ENCODE results near the gene CRELD2.
"Not testable (repeated sequence)": the region's sequence is repeated elsewhere in the genome, so short reads cannot be mapped to it uniquely, and the experiment has no call there.

The CRELD2 gene

DNA sequence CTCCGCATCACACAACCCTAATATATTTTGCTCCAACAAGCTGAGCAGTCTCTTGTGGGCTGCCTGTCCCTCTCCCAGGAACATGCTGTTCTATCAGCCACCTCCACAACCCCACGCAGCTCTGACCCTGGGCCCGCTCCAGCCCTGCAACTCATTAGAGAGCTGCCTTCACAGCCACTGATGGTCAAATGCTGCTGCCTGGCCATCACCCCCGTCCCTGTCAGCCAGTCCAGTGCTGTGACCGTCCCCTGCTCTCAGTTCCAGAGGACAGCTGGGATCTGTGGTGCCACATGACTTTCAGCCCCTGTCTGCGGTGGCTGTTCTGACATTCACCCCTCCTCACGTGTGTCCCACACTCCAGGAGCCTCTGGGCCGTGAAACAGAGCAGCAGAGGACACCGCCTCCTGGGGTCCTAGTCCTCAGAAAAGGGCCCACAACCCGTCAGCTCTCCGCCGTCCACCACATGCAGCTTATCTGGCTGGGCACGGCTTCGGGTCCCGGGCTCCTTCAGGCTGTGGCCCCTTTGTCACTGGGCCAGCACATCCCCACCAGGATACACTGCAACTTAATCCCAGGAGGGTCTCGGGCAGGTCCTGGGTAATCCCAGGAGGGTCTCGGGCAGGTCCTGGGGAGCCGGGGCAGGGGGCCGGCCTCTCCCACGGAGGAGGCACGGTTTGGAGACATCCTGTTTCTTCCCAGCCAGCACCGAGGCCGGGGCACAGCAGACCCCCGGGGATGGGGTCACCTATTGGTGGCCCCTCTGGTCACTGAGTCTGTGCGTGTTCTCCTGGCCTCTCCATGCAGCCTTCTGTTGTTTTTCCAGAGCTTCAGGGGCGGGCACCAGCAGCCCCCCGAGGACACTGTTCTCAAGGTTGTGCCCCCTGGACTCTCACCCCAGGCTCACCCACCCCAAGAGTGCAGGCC lies 15.1 kb downstream of the CRELD2 start:
- DNase-seq: no peak

DNA sequence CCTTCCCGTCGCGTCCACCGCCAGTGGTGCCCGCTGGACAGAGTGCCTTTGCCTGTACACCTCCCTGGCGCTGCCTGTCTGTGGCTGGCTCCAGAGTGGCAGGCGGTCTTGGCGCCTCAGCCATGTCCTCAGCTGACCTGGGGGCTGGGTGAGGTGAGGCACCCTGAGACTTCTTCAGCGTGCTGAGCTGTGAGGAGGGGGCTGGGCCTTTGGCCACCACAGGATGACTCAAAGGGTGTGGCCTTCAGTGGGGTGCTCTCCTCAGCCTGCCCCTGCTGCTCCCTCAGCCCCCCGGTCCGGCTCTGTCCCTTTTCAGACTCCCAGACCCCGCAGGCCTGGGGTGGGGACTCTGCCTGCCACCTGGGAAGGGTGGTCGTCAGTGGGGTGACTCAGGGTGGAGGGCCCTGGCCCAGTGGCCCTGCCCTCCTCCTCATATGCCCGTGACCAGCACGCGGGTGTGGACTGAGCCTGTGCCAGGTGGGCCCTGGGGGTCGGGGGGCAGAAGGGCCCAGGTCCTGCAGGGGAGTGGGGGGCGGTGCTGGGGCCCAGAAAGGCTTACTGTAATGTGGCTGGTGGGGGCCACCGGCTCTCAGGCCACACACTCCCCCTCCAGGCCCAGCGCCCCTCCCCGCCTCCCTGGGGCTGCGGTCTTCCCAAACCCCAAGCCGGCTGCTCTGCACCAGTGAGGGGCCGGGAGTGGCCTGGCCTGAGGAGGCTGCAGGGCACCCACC lies 15.9 kb downstream of the CRELD2 start:
- DNase-seq: peak; percentile 38

DNA sequence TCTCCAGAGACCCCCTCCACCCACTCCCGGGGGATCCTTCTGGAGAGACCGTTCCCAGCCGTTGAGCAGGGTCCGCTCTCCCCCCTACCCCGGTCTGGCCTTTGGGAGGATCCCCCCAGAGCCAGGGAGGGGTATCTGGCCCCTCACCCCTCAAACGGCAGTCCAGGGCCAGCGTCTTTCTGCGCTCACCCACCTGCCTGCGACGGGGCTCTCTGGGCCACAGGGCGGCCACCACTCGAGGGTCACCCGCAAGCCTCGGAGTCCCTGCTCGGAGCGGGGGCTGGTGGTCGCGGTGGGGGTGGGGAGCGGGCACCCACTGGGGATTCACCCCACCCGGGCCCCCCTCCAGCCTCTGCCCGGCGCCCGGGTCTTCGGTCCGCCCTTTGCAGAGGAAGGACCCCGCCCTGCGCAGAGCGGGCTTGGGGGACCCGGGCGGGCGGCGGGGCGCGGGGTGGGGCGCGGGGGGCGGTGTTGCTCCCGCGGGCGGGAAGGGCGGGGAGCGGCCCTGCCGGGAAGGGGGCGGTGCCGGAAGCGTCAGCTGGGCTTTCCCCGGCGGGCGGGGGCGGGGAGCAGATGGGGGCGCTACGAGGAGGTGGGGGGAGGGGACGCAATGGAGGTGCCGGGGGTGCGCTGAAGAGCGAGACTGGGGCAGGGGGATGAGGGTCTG lies 16.6 kb downstream of the CRELD2 start:
- DNase-seq: peak; percentile 83

DNA sequence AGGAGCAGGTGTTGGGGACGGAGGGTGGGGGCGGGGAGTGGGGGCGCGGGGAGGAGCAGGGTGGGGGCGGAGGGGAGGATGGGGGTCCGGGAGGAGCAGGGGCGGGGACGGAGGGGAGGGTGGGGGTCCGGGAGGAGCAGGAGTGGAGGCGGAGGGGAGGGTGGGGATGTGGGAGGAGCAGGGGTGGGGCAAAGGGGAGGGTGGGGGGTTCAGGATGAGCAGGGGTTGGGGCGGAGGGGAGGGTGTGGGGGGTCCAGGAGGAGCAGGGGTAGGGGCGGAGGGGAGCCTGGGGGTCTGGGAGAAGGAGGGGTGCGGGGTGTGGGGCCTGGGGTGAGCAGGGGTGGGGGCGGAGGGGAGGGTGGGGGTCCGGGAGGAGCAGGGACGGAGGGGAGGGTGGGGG lies 17.1 kb downstream of the CRELD2 start:
- DNase-seq: no peak

DNA sequence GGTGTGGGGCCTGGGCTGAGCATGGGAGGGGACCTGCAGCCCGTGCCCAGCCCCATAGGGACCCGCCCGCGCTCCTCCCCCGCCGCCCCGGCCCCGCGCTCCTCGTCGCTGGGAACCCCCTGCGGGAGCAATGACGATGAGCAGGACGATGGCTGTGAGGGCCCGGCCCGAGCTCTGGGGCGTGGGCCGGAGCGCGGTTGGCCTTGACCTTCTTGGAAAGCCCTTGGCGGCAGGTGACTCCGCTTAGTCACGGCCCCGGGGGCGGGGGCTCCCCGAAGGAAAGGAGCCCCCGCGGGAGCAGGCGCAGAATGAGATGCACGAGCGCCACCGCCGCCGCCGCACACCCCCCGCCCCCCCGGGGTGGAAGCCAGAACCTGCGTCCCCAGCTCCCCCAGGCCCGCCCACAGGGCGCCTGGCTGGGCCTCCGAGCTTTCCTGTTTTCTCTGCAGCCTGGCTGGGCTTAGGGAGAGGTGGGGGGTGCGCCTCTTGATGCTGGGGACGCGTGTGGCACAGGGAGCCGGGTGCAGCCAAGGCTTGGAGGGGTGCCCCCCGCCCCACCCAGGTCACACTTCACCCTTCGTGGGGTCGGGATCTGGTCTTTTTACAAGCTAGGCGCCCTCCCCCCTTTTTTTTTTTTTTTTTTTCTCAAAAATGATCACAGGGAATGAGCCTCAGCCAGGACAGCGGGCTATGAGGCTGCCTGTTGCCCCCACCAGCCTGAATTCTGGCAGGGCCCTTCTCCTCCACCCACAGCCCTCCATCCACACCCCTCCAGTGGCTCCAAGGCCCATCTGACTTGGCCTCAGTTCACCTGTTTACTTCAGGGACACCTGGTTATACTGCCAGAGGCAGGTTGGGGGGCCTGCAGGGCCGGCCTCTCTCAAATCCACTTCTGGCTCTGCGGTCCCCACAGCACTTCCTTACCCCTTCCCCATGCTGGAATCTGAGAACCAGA lies 17.9 kb downstream of the CRELD2 start:
- DNase-seq: peak; percentile 91

DNA sequence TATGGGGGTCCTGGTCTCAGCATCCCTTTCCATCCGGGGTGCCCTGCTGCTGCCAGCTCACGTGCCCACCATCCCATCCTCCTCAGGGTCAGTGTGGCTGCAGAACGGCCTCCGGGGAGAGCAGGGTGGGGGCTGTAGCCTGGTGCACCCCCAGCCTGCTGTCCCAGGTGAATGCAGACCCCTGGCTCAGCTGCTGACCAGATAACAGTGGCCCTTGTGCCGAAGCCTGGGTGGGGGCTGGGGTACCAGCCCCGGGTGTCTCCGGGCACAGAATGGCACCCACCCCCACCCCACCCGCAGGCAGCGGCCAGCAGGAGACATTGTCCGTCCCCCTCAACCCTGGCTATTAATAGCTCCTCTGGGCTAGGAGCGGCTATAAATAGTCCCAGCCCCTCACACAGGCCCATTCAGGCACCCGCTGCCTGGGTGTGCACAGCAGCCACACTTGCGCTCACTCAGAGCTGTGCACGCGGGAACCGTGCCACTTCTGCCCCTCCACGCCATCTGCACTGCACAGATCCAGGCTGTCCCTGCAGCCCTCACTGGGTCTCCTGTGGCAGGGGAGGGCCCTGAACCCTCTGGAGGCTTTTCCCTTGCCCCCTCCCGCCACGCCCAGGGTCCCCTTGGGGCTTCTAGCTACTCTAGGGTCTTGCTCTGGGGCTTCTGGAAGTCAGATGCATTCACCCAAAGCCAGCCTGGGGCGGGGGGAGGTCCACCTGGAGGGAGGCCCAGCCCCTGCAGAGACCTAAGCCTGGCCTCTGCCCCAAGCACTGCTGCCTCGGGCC lies 18.7 kb downstream of the CRELD2 start:
- no peak for DNase-seq

DNA sequence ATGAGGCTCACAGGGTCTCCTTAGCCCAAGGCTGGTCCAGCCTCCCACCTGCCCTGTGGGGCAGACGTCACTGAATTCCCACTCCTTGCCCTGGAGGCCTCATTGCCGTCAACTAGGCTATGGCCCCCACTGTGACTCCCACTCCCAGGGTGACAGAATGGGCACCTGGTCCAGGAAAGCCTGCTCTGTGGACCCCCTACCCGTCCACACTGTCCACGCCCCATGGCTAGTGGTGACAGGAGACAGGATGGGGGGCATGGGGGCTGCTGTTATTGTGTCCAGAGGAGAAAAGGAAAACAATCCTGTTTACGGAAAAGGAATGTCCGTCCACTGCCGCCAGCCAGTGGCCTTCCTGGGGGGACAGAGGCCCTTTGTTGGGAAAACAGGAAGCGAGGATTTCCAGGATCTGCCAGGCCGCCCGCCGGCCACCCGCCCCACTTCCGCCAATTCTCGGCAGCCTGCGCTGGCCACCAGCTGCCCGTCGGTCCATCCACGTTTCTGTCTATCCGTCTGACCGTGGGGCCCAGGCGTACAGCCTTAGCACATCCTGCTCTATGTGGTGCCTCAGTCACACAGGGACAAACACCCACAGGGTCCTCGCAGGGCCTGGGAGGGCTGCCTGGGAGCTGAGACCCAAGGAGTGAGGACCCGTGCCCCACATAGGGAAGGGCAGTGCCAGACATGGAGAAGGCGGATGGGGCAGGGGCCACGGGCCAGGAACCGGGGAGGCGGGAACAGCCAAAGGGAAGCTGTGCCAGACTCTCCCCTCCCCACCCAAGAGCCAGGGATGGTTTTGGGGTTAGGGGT lies 19.5 kb downstream of the CRELD2 start:
- no peak for DNase-seq

DNA sequence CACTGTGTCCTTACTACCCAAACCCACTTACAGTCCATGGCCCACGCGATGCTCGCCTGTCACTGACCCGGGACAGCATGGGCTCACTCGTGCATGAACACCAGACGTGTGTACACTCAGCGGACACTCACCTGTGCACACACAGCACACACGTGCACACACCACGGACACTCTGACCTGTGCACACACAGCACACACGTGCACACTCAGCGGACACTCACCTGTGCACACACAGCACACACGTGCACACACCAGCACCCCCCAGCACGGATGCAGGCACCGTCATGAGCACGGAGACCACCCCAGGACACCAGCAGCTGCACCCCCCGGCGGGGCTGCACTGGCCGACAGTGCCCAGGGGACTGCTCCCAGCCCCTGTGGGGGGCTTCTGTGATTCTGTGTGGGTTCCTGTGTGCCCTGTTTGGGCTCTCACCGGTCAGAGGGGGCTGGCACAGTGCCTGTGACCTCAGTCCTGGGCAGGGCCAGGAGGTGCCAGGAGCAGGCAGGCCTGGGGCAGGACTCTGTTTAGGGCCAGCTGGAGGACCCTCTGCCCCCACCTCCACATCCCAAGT lies 20.2 kb downstream of the CRELD2 start:
- no peak for DNase-seq

DNA sequence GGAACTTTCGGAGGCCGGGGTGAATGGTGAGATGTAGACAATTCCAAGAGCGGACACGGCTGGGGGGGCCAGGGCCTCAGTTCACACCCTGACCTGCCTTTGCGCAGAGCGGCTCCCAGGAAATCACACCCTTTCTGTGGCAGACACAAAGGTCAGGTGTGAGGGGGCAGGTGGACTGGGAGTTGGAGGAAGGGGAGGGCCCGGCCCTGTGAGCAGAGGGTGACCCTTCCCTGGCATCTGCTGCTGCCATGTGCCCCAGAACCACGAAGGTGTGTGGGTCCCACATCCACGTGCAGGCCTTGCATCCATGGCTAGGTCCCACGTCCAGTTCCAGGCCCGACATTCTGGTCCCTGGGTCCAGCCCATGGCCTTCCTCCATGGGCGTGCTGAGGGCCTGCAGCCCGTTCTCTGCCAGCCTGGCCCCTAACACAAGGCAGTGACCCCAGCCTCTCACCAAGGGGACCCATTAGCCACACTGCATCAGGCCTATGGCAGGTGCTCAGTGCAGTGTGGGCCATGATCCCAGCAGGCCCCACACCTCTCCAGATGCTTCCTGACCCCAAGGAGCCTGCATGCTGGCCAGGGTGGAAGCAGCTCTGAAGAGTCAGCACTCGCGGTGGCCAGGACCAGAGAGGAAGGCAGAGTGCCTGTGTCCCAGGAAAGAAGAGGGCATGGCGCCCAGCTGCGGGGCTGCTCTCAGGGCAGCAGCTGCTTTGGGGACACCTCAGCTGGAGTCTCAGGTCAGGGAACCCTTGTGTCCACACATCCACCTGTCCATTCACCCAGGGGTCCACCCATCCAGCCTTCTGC lies 23.3 kb downstream of the CRELD2 start:
- DNase-seq: no peak

DNA sequence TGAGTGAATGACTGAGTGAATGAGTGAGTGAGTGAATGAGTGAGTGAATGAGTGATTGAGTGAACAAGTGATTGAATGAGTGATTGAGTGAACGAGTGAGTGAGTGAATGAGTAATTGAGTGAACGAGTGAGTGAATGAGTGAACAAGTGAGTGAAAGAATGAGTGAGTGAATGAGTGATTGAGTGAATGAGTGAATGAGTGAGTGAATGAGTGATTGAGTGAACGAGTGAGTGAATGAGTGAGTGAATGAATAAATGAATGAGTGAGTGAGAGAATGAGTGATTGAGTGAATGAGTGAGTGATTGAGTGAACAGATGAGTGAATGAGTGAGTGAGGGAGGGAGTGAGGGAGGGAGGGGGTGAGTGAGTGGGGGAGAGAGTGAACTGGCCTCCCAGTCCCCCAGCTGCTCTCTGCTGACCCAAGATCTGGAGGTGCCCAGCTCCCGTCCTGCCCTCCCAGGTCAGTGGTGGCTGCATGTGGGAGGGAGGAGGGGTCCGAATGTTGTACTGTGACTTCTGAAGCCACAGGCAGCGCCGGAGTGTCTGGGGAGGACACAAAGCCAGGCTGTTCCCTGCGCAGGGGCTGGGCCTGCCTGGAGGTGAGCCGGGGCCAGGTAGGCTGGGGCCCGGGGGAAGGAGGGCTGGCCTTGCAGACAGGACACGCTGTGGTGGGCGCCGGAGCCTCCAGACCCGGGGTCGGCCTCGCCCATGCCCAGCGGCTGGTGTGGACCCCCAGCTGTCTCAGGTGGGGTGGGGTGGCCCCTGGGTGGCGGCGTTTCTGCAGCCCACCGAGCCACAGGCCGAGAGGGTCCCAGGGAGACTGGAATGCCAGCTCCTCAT lies 24.4 kb downstream of the CRELD2 start:
- no peak for DNase-seq

DNA sequence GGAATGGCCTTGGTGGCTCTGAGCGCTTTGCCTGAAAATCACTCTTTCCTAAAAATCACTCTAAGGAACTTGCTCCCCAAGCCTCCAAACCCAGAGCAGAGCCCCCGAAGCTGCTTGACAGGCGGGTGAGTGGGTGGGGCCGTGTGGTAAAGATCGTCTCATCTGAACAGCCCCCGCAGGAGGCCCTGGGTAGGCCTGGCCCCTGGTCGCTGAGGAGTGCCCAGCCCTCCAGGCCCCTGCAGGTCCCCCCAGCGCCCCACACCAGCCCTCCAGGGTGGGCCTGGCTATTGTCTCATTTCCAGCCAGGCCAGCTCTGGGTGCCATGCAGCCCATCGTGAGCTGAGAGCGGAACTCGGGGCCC lies 25.0 kb downstream of the CRELD2 start:
- DNase-seq: no peak

DNA sequence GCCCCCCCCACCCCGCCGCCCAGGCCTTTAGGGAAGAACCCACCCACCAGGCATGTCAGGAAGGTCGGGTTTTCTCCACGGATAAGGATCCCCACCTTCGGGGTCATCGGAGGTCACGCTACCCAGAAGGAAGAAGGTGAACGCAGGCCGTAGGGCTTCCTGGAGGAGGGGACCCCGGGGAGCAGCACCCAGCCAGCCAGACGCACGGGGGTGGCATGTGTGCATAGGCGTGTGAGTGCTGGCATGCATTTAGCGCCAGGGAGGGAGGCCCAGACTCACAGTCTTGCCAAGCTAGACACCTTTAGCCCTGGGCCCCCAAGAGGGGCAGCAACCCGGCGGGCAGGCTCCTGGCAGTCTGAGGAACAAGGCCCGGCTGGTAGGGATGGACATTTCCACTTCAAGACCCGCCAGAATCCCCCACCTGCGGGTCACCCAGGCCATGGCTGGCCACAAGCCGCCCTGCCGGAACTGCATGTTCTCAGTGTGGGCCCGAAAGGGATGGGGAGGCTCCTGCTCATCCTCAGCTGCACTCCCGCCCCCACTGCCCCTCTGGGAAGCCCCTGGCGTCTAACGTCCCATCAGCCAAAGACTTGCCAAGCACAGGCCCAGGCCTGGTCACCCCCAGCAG lies 25.5 kb downstream of the CRELD2 start:
- no peak for DNase-seq

DNA sequence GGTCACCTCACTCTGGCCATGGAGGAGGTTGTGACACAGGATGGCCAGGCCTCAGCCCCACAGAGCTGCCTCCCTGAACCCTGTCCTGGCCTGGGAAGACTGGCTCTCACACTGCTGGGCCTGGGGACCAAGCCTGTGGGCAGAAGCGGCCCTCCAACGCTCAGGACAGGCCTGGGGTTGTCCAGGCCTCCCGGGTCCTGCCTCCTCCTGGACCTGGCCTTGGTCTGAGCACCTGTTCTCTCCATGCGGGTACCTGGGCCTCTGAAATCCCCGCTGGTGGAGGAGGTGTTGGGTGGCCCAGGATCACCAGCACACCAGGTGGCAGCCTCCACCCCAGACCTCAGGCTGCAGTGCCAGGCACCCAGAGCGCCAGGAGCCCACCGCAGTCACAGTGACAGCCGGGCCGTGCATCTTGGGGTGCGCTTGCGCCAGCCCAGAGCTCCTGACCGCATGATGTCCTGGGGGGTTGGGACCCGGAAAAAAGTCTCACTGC lies 26.0 kb downstream of the CRELD2 start:
- DNase-seq: no peak

DNA sequence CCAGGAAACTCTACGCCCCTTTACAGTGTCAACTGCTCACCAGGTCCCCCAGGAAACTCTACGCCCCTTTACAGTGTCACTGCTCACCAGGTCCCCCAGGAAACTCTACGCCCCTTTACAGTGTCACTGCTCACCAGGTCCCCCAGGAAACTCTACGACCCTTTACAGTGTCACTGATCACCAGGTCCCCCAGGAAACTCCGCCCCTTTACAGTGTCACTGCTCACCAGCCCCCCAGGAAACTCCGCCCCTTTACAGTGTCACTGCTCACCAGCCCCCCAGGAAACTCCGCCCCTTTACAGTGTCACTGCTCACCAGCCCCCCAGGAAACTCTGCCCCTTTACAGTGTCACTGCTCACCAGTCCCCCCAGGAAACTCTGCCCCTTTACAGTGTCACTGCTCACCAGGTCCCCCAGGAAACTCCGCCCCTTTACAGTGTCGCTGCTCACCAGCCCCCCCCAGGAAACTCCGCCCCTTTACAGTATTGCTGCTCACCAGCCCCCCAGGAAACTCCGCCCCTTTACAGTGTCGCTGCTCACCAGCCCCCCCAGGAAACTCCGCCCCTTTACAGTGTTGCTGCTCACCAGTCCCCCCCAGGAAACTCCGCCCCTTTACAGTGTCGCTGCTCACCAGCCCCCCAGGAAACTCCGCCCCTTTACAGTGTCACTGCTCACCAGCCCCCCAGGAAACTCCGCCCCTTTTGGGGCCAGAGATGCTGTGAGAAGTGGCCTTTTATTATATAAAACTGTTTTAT lies 26.8 kb downstream of the CRELD2 start:
- DNase-seq: not testable (repeated sequence)

DNA sequence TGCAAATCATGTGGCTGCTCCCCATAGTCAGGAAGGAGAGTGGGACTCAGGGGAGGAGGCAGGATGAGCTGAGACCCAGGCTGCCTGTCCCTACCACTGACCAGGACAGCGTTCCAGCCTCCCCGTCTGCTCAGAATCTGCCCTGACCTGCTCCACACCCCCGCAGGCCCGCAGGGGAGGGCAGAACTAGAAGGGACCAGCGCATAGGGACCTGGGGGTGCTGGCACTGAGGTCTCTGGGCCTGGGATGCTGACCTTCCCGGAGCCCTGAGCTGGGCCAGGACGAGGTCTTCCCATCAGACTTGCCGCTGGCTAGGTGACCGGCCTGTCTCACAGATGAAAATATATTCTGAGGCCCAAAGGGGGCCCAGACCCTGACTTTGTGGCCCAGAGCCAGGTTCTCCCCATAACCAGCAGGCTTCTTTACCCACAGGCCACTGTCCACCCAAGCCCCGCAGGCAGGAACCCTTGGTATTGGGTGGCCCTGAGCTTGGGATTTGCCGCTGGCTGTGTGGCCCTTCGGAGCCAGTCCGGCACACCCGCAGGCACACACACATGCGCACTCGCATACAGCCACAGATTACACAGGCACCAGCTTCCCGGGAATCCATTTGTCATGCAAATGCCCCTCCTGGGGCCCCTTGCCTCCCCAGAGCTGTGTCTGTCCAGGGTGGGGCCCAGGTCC lies 28.3 kb downstream of the CRELD2 start:
- DNase-seq: no peak

DNA sequence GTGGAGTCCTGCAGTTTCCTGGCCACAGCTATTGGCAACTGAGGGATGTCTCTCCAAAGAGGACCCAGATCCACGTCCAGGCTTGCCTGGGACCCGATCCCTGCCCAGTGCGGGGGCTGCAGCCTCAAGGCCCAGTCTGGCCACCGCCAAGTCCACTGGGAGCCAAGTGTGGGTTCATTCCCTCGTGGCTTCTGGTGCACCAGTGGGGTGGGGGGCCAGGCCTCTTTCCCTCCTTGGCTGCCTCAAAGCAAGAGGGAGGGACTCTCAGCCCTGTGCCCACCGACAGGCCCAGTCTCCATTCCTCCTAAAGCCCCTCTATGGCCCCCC lies 28.8 kb downstream of the CRELD2 start:
- DNase-seq: no peak

Data from T-helper 9 cell (primary cell).